Neural cell (in vitro differentiated cells): ENCODE measurements around the gene P2RY14.

Experiments used
- CTCF ChIP-seq: fragments of 450-650 bp; IDR thresholded peaks from 2 replicates; pipeline ENCODE4 v1.5.1; 2014; ENCODE audit warnings: antibody characterized with exemption, mild to moderate bottlenecking, moderate library complexity; ENCODE audit not compliant: poor library complexity, severe bottlenecking
- EP300 ChIP-seq: fragments of 450-650 bp; conservative IDR thresholded peaks from 2 replicates; pipeline ENCODE4 v1.6.1; 2014; ENCODE audit warnings: antibody characterized with exemption, mild to moderate bottlenecking, moderate library complexity; ENCODE audit not compliant: poor library complexity, severe bottlenecking
- EZH2 ChIP-seq: fragments of 200-600, 300-800 bp; shearing (Covaris generic), sonication (generic); IDR thresholded peaks from 2 replicates; pipeline ENCODE4 v1.6.1; 2014; ENCODE audit warnings: antibody characterized with exemption, low read length, borderline replicate concordance, mild to moderate bottlenecking; ENCODE audit not compliant: insufficient read depth, poor library complexity, severe bottlenecking
- MXI1 ChIP-seq: fragments of 450-650 bp; conservative IDR thresholded peaks from 2 replicates; pipeline ENCODE4 v1.6.1; 2014; ENCODE audit warnings: antibody characterized with exemption, mild to moderate bottlenecking; ENCODE audit not compliant: poor library complexity, severe bottlenecking
- POLR2AphosphoS5 ChIP-seq: IDR thresholded peaks from 2 replicates; pipeline ENCODE4 v1.6.1; 2012
- RAD21 ChIP-seq: fragments of 450-650 bp; conservative IDR thresholded peaks from 2 replicates; pipeline ENCODE4 v1.6.1; 2014; ENCODE audit warnings: antibody characterized with exemption, mild to moderate bottlenecking, moderate library complexity
- SMC3 ChIP-seq: fragments of 450-650 bp; conservative IDR thresholded peaks from 2 replicates; pipeline ENCODE4 v1.6.1; 2014; ENCODE audit warnings: antibody characterized with exemption, mild to moderate bottlenecking, moderate library complexity; ENCODE audit not compliant: poor library complexity
- TAF1 ChIP-seq: IDR thresholded peaks from 2 replicates; pipeline ENCODE4 v1.6.1; 2012; ENCODE audit warnings: low read depth

DNA sequence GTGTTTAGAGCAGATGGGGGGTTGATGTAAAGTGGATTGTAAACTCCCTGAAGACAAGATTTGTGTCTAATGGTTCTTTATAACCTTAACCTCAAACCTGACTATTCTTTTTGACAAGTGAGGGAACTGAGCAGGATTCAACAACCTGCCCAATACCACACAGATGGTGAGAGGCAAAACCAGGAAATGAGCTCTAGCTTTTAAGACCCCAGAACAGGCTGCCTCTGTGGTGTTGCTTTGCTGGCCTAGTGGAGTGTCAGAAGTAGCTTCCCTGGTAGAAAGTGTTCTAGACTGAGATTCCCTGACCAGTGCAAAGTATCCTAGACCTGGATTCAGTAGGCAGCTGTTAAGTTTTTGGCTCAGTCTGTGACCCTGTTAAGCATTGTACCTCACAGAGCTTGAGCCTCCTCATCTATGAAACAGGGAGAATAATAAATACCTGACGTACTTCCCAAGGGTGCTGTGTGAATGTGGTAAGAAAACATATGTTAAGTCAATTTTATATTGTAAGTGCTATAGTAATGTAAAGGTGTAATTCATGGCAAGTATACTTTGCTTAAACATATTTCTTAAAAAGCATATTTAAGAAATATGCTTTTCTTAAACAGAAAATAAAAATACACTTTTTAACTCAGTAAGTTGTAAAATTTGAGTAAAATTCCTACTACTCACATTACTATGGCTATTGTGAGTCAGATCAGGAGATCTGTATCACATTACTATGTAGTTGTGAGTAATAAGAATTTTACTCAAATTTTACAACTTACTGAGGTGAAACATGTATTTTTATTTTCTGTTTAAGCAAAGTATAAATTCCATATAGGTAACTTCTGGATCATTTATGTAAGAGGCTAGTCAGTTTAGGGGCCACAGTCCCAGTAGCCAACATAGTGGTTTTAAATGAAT, 29.5 kb upstream of the P2RY14 start:
- TF ChIP-seq EZH2 (no peak), RAD21 (no peak), CTCF (no peak), EP300 (no peak), POLR2AphosphoS5 (no peak), SMC3 (no peak), MXI1 (no peak), TAF1 (no peak)
